Suprapubic skin (tissue), 4 donors: ENCODE data around the gene IL17RD. TPM values are rescaled to one million over a fixed set of nuclear protein-coding genes. Genes with fewer than 3 reads are reported as not detected.

Experiments used
- DNase-seq, 2 donors: peaks; one replicate each; pipeline ENCODE4 v3.0.0-alpha.2; 2019; ENCODE audit warnings: low spot score in 2 of 2
- H3K27ac ChIP-seq: fragments of 200-600 bp; sonication (generic); one replicate; pipeline ENCODE4 v1.5.1; 2019
- H3K27me3 ChIP-seq: fragments of 200-600 bp; sonication (generic); one replicate; pipeline ENCODE4 v1.5.1; 2019
- H3K36me3 ChIP-seq: fragments of 200-600 bp; sonication (generic); one replicate; pipeline ENCODE4 v1.5.1; 2019
- H3K4me1 ChIP-seq: fragments of 200-600 bp; sonication (generic); one replicate; pipeline ENCODE4 v1.5.1; 2019
- H3K4me3 ChIP-seq: fragments of 200-600 bp; sonication (generic); one replicate; pipeline ENCODE4 v1.5.1; 2019; ENCODE audit warnings: mild to moderate bottlenecking
- H3K9me3 ChIP-seq: fragments of 200-600 bp; sonication (generic); one replicate; pipeline ENCODE4 v1.5.1; 2019
- CTCF ChIP-seq, 2 donors: fragments of 200-600 bp in 1 of 2; fragments of 450-650 bp in 1 of 2; sonication (generic) in 1 of 2; IDR thresholded peaks; one replicate each; pipeline ENCODE4 v1.5.1; 2016 to 2019; ENCODE audit warnings: antibody characterized with exemption in 2 of 2, mild to moderate bottlenecking in 1 of 2, moderate library complexity in 1 of 2
- EP300 ChIP-seq: sonication (generic); formaldehyde crosslinking; IDR thresholded peaks from one replicate; pipeline ENCODE4 v1.6.1; 2017; ENCODE audit warnings: antibody characterized with exemption
- POLR2A ChIP-seq, 2 donors: fragments of 450-650 bp; IDR thresholded peaks; one replicate each; pipeline ENCODE4 v1.6.1; 2017; ENCODE audit warnings: antibody characterized with exemption in 2 of 2, mild to moderate bottlenecking in 2 of 2, moderate library complexity in 2 of 2
- POLR2AphosphoS5 ChIP-seq, 3 donors: sonication (generic); formaldehyde crosslinking; IDR thresholded peaks; one replicate each; pipeline ENCODE4 v1.6.1; 2017; ENCODE audit warnings: antibody characterized with exemption in 3 of 3
- WGBS: methylation state at CpG from one replicate; pipeline ENCODE4 v1.1.5; 2018; 5-methylcytosine and 5-hydroxymethylcytosine counted together
- total RNA-seq, 4 donors: library from RNA; depleted of rRNA; stranded (reverse); fragments of >200 nt; gene quantifications; one replicate each; pipeline ENCODE4 v1.1.0, GENCODE V29; 2016

Gene IL17RD
- total RNA-seq, 4 donors from 2014 or later, result 2.2 to 6.1 (median 3.7) TPM

- no peak overlapping the region for H3K27ac ChIP-seq
- H3K9me3 ChIP-seq, result no peaks in the 10 kb centered on the region
- TF ChIP-seq EP300 (no peak), POLR2A (IDR thresholded peaks at IDR 0.05) (no peak), POLR2AphosphoS5 (IDR thresholded peaks at IDR 0.05) (no peak), CTCF (IDR thresholded peaks at IDR 0.05) (no peak)
- DNase-seq, result no peak
- 0% methylated on average over 1 of the region's 1 CpG for WGBS
- no peaks in the 10 kb centered on the region for H3K36me3 ChIP-seq
- no peaks in the 10 kb centered on the region for H3K27me3 ChIP-seq
- H3K4me3 ChIP-seq, result no peak overlapping the region
- peaks cover 32% of the 10 kb centered on the region for H3K4me1 ChIP-seq
Measured at GRCh38 chr3:57043518-57043917, 121.6 kb downstream of the IL17RD start.

- no peak for DNase-seq
- Histone ChIP-seq H3K27ac (no peak overlapping the region), H3K36me3 (no peaks in the 10 kb centered on the region), H3K4me1 (peaks cover 15% of the 10 kb centered on the region), H3K27me3 (no peaks in the 10 kb centered on the region), H3K9me3 (no peaks in the 10 kb centered on the region), H3K4me3 (no peak overlapping the region)
- TF ChIP-seq POLR2A (IDR thresholded peaks at IDR 0.05), result no peak
- no peak for TF ChIP-seq CTCF (IDR thresholded peaks at IDR 0.05)
- no peak for TF ChIP-seq POLR2AphosphoS5 (IDR thresholded peaks at IDR 0.05)
- TF ChIP-seq EP300, result no peak
- 26% methylated on average over 4 of the region's 6 CpGs for WGBS
Measured at GRCh38 chr3:57041674-57042073, 123.5 kb downstream of the IL17RD start.

Other genes with a start within 250 kb of the IL17RD start
- gene SPATA12, start 104.7 kb downstream of the IL17RD start, total RNA-seq, result not detected
- 1 to 10 TPM in 1 of 4 donors, under 1 TPM in 2, not detected in 1; 0.76 to 4.7 (median 0.89) TPM for gene HESX1, start 34.6 kb upstream of the IL17RD start, total RNA-seq
- gene APPL1, start 62.4 kb upstream of the IL17RD start, total RNA-seq, result 10 to 100 TPM; 41.1 to 60.2 (median 46.1) TPM
- gene ASB14, start 127.3 kb upstream of the IL17RD start, total RNA-seq, result not detected